PC-9 (cell line): ENCODE results near the gene HOXD10. TPM values are rescaled to one million over a fixed set of nuclear protein-coding genes. Genes with fewer than 3 reads are reported as not detected.

Experiments used
- BruUV-seq: library from RNA; stranded (reverse); fragments of 400-500 nt; replicated peaks from 2 replicates; lab custom pipeline; 2021; lab: Mats Ljungman, UMichigan
- CTCF ChIA-PET: fragments of 300-600 bp; sonication (Branson Sonifier 250); formaldehyde crosslinking; loops from one replicate; lab custom pipeline; 2022; ENCODE audit warnings: antibody characterized with exemption; lab: Charles Lee
- POLR2A ChIA-PET: fragments of 300-600 bp; sonication (Branson Sonifier 250); formaldehyde crosslinking; loops from one replicate; lab custom pipeline; 2022; ENCODE audit warnings: antibody characterized with exemption; ENCODE audit not compliant: unreplicated experiment; lab: Charles Lee
- DNase-seq, 2 experiments: peaks; one replicate each; pipeline versions ENCODE4 v3.0.0 to v3.0.0-alpha.2; 2015 to 2022; ENCODE audit warnings: mixed read lengths in 1 of 2
- H2AFZ ChIP-seq: fragments of 200-600 bp; sonication (generic); 2 replicates; pipeline ENCODE4 v1.8.1; 2017; ENCODE audit warnings: antibody characterized with exemption
- H3F3A ChIP-seq: fragments of 200-600 bp; sonication (generic); 2 replicates; pipeline ENCODE4 v1.8.1; 2017; ENCODE audit warnings: antibody characterized with exemption, mild to moderate bottlenecking, low read depth; ENCODE audit not compliant: insufficient read depth
- H3K27ac ChIP-seq: fragments of 200-600 bp; sonication (generic); 2 replicates; pipeline ENCODE4 v1.6.1; 2016; ENCODE audit warnings: mixed run types
- H3K27me3 ChIP-seq: fragments of 200-600 bp; sonication (generic); 2 replicates; pipeline ENCODE4 v1.6.1; 2016; ENCODE audit warnings: low read depth, mixed run types; ENCODE audit not compliant: insufficient read depth
- H3K36me3 ChIP-seq: fragments of 200-600 bp; sonication (generic); 2 replicates; pipeline ENCODE4 v1.6.1; 2016; ENCODE audit warnings: low read depth, mixed run types
- H3K4me1 ChIP-seq: fragments of 200-600 bp; sonication (generic); replicated peaks from 2 replicates; pipeline ENCODE4 v1.6.1; 2016; ENCODE audit warnings: mixed run types; ENCODE audit not compliant: insufficient read depth
- H3K4me2 ChIP-seq: fragments of 200-600 bp; sonication (generic); 2 replicates; pipeline ENCODE4 v1.6.1; 2017; ENCODE audit warnings: mixed run types
- H3K4me3 ChIP-seq: fragments of 200-600 bp; sonication (generic); 2 replicates; pipeline ENCODE4 v1.6.1; 2016; ENCODE audit warnings: mixed run types
- H3K79me2 ChIP-seq: fragments of 200-600 bp; sonication (generic); 2 replicates; pipeline ENCODE4 v1.6.1; 2017; ENCODE audit warnings: low read depth, mixed run types
- H3K9me2 ChIP-seq: fragments of 200-600 bp; sonication (generic); 2 replicates; pipeline ENCODE4 v1.8.1; 2017; ENCODE audit warnings: mild to moderate bottlenecking; ENCODE audit not compliant: insufficient read depth
- H3K9me3 ChIP-seq: fragments of 200-600 bp; sonication (generic); 2 replicates; pipeline ENCODE4 v1.8.1; 2016; ENCODE audit warnings: low read depth; ENCODE audit not compliant: insufficient read depth
- H4K20me1 ChIP-seq: fragments of 200-600 bp; sonication (generic); 2 replicates; pipeline ENCODE4 v1.8.1; 2017; ENCODE audit not compliant: insufficient read depth
- CTCF ChIP-seq: fragments of 200-600 bp; sonication (generic); conservative IDR thresholded peaks from 2 replicates; pipeline ENCODE4 v1.6.1; 2017; ENCODE audit warnings: mixed run types, antibody characterized with exemption, mild to moderate bottlenecking, moderate library complexity
- EZH2 ChIP-seq: fragments of 200-600 bp; sonication (generic); IDR thresholded peaks from 2 replicates; pipeline ENCODE4 v1.8.0; 2017; ENCODE audit warnings: antibody characterized with exemption, low read depth
- intact Hi-C: fragments of 100-400 bp; cut with micrococcal nuclease; formaldehyde crosslinking; loops from one replicate; pipeline ENCODE4 v1.10.0; 2022; ENCODE audit not compliant: unreplicated experiment
- total RNA-seq: library from RNA; stranded (reverse); gene quantifications from 2 replicates; pipeline ENCODE4 v1.2.3, GENCODE V29; 2021

HOXD10 gene
- total RNA-seq, 1 experiment from 2014 or later: not detected

GRCh38 chr2:176155356-176156044 lies 38.9 kb downstream of the HOXD10 start:
- intact Hi-C loops: no loop called here
- TF ChIP-seq EZH2 (no peak), CTCF (no peak)
- no peaks in the 10 kb centered on the region for H3K4me1 ChIP-seq
- ChIA-PET POLR2A (no interaction called here), CTCF (no interaction called here)
- no TSS peak for BruUV-seq
- H3K9me3 ChIP-seq: no peaks in the 10 kb centered on the region
- no peaks in the 10 kb centered on the region for H3K9me2 ChIP-seq
- no peaks in the 10 kb centered on the region for H3K79me2 ChIP-seq
- no peak for DNase-seq
- H3K36me3 ChIP-seq: no peaks in the 10 kb centered on the region
- H3F3A ChIP-seq: no peaks in the 10 kb centered on the region
- H2AFZ ChIP-seq: no peak overlapping the region
- no peak overlapping the region for H3K27ac ChIP-seq
- peaks cover 90% of the 10 kb centered on the region for H3K27me3 ChIP-seq
- H3K4me3 ChIP-seq: no peak overlapping the region
- no peaks in the 10 kb centered on the region for H4K20me1 ChIP-seq
- no peak overlapping the region for H3K4me2 ChIP-seq

GRCh38 chr2:176156301-176156806 lies 39.8 kb downstream of the HOXD10 start:
- POLR2A ChIA-PET: no interaction called here

DNA sequence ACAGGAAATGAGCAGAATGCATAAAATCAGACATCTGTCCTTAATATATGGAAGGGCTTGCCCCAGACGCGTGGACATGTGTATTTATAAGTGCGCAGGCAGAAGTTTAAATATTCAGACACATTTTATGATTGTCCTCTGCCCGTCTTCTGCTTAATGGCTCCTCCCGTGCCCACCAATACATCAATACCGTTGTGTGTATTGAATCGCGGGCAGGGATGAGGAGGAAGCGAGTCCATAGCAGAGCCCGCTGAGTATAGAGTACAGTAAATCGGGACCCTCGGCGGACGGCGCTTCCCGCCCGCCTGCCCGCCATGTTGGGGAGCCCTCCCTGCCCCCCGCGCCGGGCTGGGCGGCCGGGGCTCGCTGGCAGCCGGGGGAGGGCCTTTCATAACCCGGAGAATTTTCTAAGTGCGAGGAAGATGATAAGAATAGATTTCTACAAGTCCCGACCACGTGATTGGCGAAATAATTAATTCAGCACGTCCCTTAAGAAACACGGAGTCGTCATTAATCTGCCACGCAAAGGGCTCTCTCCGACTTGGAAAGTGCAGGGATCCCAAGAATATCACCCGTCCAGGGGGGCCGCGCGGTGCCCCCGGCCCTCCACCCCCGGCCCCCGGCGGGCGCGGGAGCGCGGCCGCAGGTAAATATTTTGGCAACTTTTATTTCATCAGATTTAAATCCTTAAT lies 40.4 kb downstream of the HOXD10 start, which contains the start of gene HOXD3:
Gene HOXD3, plus strand, starts transcription at position 501 of the 692 bp plus-strand sequence. CDS start 11,808 bp downstream, outside the sequence.
- ChIA-PET CTCF (no interaction called here), POLR2A (no interaction called here)
- peaks cover 90% of the 10 kb centered on the region for H3K27me3 ChIP-seq
- no peaks in the 10 kb centered on the region for H3K36me3 ChIP-seq
- no TSS peak for BruUV-seq
- H3K4me3 ChIP-seq: no peak within 1 kb of the TSS
- no peaks in the 10 kb centered on the region for H3K9me3 ChIP-seq
- no peak for DNase-seq
- H3K9me2 ChIP-seq: no peaks in the 10 kb centered on the region
- no peak within 1 kb of the TSS for H3K27ac ChIP-seq
- no peaks in the 10 kb centered on the region for H3F3A ChIP-seq
- no peak within 1 kb of the TSS for H3K4me2 ChIP-seq
- intact Hi-C loops: no loop called here
- H3K4me1 ChIP-seq: no peaks in the 10 kb centered on the region
- H4K20me1 ChIP-seq: no peaks in the 10 kb centered on the region
- no peaks in the 10 kb centered on the region for H3K79me2 ChIP-seq
- H2AFZ ChIP-seq: no peak within 1 kb of the TSS
- TF ChIP-seq EZH2 (no peak), CTCF (no peak)

More at GRCh38 chr2:176156301-176156806, 39.8 kb downstream of the HOXD10 start:
- no TSS peak for BruUV-seq
- Histone ChIP-seq H3K4me3 (no peak overlapping the region), H2AFZ (no peak overlapping the region), H4K20me1 (no peaks in the 10 kb centered on the region), H3K9me2 (no peaks in the 10 kb centered on the region), H3K9me3 (no peaks in the 10 kb centered on the region), H3K79me2 (no peaks in the 10 kb centered on the region), H3K27ac (no peak overlapping the region), H3K27me3 (peaks cover 90% of the 10 kb centered on the region), H3K4me2 (no peak overlapping the region), H3K4me1 (no peaks in the 10 kb centered on the region), H3F3A (no peaks in the 10 kb centered on the region), H3K36me3 (no peaks in the 10 kb centered on the region)
- CTCF ChIA-PET: no interaction called here
- intact Hi-C loops: no loop called here
- TF ChIP-seq CTCF (no peak), EZH2 (no peak)
- DNase-seq: no peak
